Measurements from ENCODE around the gene PHF1. TPM values are rescaled to one million over a fixed set of nuclear protein-coding genes. Genes with fewer than 3 reads are reported as not detected.

PHF1 gene
- total and polyA plus RNA-seq, 4 donors, result 17.2 to 128 (median 85.6) TPM

GRCh38 chr6:33441457-33441856 lies 30.6 kb downstream of the PHF1 start:
- H3K27me3 ChIP-seq (ENCODE audit: control insufficient read depth, insufficient read depth, low read length), result no peaks in the 10 kb centered on the region
- H3K4me1 ChIP-seq (ENCODE audit: control insufficient read depth, insufficient read depth, low read length), result no peaks in the 10 kb centered on the region
- H3K36me3 ChIP-seq (ENCODE audit: control insufficient read depth, insufficient read depth, low read length), result peaks cover 92% of the 10 kb centered on the region
- DNase-seq (ENCODE audit: low read depth in 4 of 6, low spot score in 6 of 6), result no peak
- H3K27ac ChIP-seq (ENCODE audit: low read depth, low read length), result no peak overlapping the region
- WGBS (ENCODE audit: insufficient coverage), result 90% methylated on average over 7 of the region's 9 CpGs
- H3K9me3 ChIP-seq (ENCODE audit: control insufficient read depth, insufficient read depth, low read length), result no peaks in the 10 kb centered on the region
- no peak overlapping the region for H3K4me3 ChIP-seq (ENCODE audit: low read depth, low read length)

DNA sequence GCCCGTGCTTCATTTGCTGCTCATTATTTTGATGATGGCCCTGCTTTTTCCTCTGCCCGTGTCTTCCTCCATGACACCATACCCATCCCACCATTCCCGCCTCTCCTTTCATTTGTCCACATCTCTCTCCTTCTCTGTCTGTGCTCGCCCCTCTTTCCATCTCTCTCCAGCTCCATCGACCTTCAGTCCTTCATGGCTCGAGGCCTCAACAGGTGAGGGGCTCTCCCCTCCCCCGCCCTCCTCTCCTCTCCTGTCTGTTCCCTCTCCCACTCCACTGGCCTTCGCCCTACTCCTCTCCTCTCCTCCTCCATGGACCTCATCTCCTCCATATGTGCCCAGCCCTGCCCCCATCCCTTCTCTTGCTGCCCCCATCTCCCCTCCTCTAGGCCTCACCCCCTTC lies 31.5 kb downstream of the PHF1 start:
- no peaks in the 10 kb centered on the region for H3K9me3 ChIP-seq (ENCODE audit: control insufficient read depth, insufficient read depth, low read length)
- no peaks in the 10 kb centered on the region for H3K27me3 ChIP-seq (ENCODE audit: control insufficient read depth, insufficient read depth, low read length)
- no peak for DNase-seq (ENCODE audit: low read depth in 4 of 6, low spot score in 6 of 6)
- peaks cover 92% of the 10 kb centered on the region for H3K36me3 ChIP-seq (ENCODE audit: control insufficient read depth, insufficient read depth, low read length)
- no peaks in the 10 kb centered on the region for H3K4me1 ChIP-seq (ENCODE audit: control insufficient read depth, insufficient read depth, low read length)
- WGBS (ENCODE audit: insufficient coverage), result 83% methylated on average over 7 of the region's 8 CpGs
- no peak overlapping the region for H3K4me3 ChIP-seq (ENCODE audit: low read depth, low read length)
- H3K27ac ChIP-seq (ENCODE audit: low read depth, low read length), result no peak overlapping the region

GRCh38 chr6:33443025-33443424 lies 32.2 kb downstream of the PHF1 start:
- 94% methylated on average over 16 of the region's 17 CpGs for WGBS (ENCODE audit: insufficient coverage)
- no peaks in the 10 kb centered on the region for H3K4me1 ChIP-seq (ENCODE audit: control insufficient read depth, insufficient read depth, low read length)
- no peaks in the 10 kb centered on the region for H3K27me3 ChIP-seq (ENCODE audit: control insufficient read depth, insufficient read depth, low read length)
- no peak overlapping the region for H3K4me3 ChIP-seq (ENCODE audit: low read depth, low read length)
- no peaks in the 10 kb centered on the region for H3K9me3 ChIP-seq (ENCODE audit: control insufficient read depth, insufficient read depth, low read length)
- no peak for DNase-seq (ENCODE audit: low read depth in 4 of 6, low spot score in 6 of 6)
- H3K36me3 ChIP-seq (ENCODE audit: control insufficient read depth, insufficient read depth, low read length), result peaks cover 92% of the 10 kb centered on the region
- H3K27ac ChIP-seq (ENCODE audit: low read depth, low read length), result no peak overlapping the region

DNA sequence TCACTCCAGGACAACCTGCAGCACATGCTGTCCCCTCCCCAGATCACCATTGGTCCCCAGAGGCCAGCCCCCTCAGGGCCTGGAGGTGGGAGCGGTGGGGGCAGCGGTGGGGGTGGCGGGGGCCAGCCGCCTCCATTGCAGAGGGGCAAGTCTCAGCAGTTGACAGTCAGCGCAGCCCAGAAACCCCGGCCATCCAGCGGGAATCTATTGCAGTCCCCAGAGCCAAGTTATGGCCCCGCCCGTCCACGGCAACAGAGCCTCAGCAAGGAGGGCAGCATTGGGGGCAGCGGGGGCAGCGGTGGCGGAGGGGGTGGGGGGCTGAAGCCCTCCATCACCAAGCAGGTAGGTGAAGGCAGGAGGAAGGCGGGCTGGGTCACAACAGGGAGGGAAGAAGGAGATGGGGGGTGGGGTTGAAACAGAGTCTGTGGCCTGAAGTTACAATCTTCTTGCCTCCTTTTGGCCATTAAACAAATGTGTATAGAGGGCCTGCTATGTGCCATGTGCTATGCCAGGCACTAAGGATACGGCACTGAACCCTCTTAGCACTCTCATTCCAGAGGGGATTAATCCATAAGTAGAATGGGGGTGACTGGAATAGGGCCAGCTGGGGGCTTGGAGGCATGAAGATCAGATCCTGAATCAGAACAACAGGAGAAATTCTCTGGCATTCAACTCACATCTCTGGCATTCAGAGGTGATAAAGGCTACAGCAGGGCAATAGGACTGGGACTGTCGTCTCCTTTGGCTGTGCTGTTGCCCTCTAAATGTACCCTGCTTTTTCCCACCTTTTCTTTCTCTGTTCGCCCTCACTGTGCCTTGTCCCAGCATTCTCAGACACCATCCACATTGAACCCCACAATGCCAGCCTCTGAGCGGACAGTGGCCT lies 33.0 kb downstream of the PHF1 start:
- DNase-seq (ENCODE audit: low read depth in 4 of 6, low spot score in 6 of 6), result no peak
- H3K27ac ChIP-seq (ENCODE audit: low read depth, low read length), result no peak overlapping the region
- H3K9me3 ChIP-seq (ENCODE audit: control insufficient read depth, insufficient read depth, low read length), result no peaks in the 10 kb centered on the region
- H3K27me3 ChIP-seq (ENCODE audit: control insufficient read depth, insufficient read depth, low read length), result no peaks in the 10 kb centered on the region
- H3K36me3 ChIP-seq (ENCODE audit: control insufficient read depth, insufficient read depth, low read length), result peaks cover 92% of the 10 kb centered on the region
- H3K4me1 ChIP-seq (ENCODE audit: control insufficient read depth, insufficient read depth, low read length), result no peaks in the 10 kb centered on the region
- WGBS (ENCODE audit: insufficient coverage), result 88% methylated on average over 13 of the region's 18 CpGs
- H3K4me3 ChIP-seq (ENCODE audit: low read depth, low read length), result no peak overlapping the region

DNA sequence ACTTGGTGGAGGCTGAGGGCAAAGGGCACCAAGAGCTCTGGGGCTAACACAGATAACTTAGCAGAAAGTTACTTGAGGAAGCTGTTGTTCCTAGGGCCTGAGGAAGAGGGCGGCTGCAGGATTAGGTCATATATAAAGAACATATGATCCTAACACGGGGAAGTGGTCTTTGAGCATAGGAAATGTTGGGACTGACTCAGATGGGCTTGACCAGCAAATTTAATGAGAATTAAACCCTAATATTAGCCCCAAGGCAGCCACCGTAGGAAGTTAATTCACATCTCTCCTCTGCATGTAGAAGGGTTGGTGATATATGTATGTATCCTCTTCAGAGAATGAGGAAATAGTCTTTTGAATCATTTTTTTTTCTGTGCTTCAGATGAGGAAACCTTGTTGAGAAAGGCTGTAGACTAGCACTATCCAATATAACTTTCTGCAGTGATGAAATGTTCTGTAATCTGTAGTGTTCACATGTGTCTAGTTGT lies 34.3 kb downstream of the PHF1 start:
- WGBS (ENCODE audit: insufficient coverage), result no CpG with 5 or more reads among the region's 3 CpGs
- DNase-seq (ENCODE audit: low read depth in 4 of 6, low spot score in 6 of 6), result no peak
- Histone ChIP-seq H3K27ac (ENCODE audit: low read depth, low read length) (no peak overlapping the region), H3K4me3 (ENCODE audit: low read depth, low read length) (no peak overlapping the region), H3K9me3 (ENCODE audit: control insufficient read depth, insufficient read depth, low read length) (no peaks in the 10 kb centered on the region), H3K36me3 (ENCODE audit: control insufficient read depth, insufficient read depth, low read length) (peaks cover 90% of the 10 kb centered on the region), H3K27me3 (ENCODE audit: control insufficient read depth, insufficient read depth, low read length) (no peaks in the 10 kb centered on the region), H3K4me1 (ENCODE audit: control insufficient read depth, insufficient read depth, low read length) (no peaks in the 10 kb centered on the region)

DNA sequence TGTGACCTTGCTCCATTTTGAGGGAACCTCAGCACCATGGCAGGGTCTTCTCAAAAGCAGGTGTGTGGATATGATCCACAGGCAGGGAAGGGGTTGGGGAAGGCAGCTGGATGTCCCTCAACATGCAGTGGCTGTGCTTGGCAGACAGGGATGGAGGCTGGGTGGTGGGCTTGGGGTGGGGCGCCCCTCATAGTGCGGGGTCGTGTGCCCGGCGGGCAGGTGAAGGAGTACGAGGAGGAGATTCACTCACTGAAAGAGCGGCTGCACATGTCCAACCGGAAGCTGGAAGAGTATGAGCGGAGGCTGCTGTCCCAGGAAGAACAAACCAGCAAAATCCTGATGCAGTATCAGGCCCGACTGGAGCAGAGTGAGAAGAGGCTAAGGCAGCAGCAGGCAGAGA lies 35.5 kb downstream of the PHF1 start:
- no peak for DNase-seq (ENCODE audit: low read depth in 4 of 6, low spot score in 6 of 6)
- Histone ChIP-seq H3K4me1 (ENCODE audit: control insufficient read depth, insufficient read depth, low read length) (no peaks in the 10 kb centered on the region), H3K27ac (ENCODE audit: low read depth, low read length) (no peak overlapping the region), H3K36me3 (ENCODE audit: control insufficient read depth, insufficient read depth, low read length) (peaks cover 80% of the 10 kb centered on the region), H3K4me3 (ENCODE audit: low read depth, low read length) (no peak overlapping the region), H3K9me3 (ENCODE audit: control insufficient read depth, insufficient read depth, low read length) (no peaks in the 10 kb centered on the region), H3K27me3 (ENCODE audit: control insufficient read depth, insufficient read depth, low read length) (no peaks in the 10 kb centered on the region)
- 94% methylated on average over 10 of the region's 10 CpGs for WGBS (ENCODE audit: insufficient coverage)

DNA sequence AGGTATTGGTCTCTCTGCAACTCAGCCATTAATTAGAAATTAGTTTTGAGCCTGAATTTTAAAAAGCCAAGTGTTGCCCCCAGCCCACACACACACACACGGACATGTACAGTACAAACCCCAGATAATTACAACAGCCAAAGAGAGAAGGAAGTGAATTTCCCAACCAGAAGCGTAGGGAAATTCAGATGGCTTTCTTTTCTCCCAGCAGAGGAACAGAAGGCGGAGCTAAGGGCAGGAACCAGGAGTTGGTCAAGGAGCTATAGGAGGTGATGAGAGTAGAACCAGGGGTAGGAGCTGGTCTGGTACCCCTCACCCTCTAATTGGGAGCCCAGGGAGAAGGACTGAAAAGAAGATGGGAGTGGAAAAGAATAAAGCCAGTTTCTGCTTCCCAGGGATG lies 39.6 kb downstream of the PHF1 start:
- WGBS (ENCODE audit: insufficient coverage), result no CpG with 5 or more reads among the region's 3 CpGs

GRCh38 chr6:33451606-33452005 lies 40.8 kb downstream of the PHF1 start:
- no peaks in the 10 kb centered on the region for H3K9me3 ChIP-seq (ENCODE audit: control insufficient read depth, insufficient read depth, low read length)
- WGBS (ENCODE audit: insufficient coverage), result 86% methylated on average over 6 of the region's 15 CpGs
- H3K27me3 ChIP-seq (ENCODE audit: control insufficient read depth, insufficient read depth, low read length), result no peaks in the 10 kb centered on the region
- H3K36me3 ChIP-seq (ENCODE audit: control insufficient read depth, insufficient read depth, low read length), result peaks cover 61% of the 10 kb centered on the region
- no peak for DNase-seq (ENCODE audit: low read depth in 4 of 6, low spot score in 6 of 6)
- H3K4me1 ChIP-seq (ENCODE audit: control insufficient read depth, insufficient read depth, low read length), result peaks cover 24% of the 10 kb centered on the region
- H3K27ac ChIP-seq (ENCODE audit: low read depth, low read length), result no peak overlapping the region
- no peak overlapping the region for H3K4me3 ChIP-seq (ENCODE audit: low read depth, low read length)

More for the DNA sequence above, 39.6 kb downstream of the PHF1 start:
- no peak for DNase-seq (ENCODE audit: low read depth in 4 of 6, low spot score in 6 of 6)
- no peaks in the 10 kb centered on the region for H3K27me3 ChIP-seq (ENCODE audit: control insufficient read depth, insufficient read depth, low read length)
- no peaks in the 10 kb centered on the region for H3K9me3 ChIP-seq (ENCODE audit: control insufficient read depth, insufficient read depth, low read length)
- no peak overlapping the region for H3K4me3 ChIP-seq (ENCODE audit: low read depth, low read length)
- no peak overlapping the region for H3K27ac ChIP-seq (ENCODE audit: low read depth, low read length)
- H3K36me3 ChIP-seq (ENCODE audit: control insufficient read depth, insufficient read depth, low read length), result peaks cover 61% of the 10 kb centered on the region
- H3K4me1 ChIP-seq (ENCODE audit: control insufficient read depth, insufficient read depth, low read length), result peaks cover 17% of the 10 kb centered on the region

- H3K27ac ChIP-seq (ENCODE audit: low read depth, low read length), result no peak overlapping the region
- H3K9me3 ChIP-seq (ENCODE audit: control insufficient read depth, insufficient read depth, low read length), result no peaks in the 10 kb centered on the region
- WGBS (ENCODE audit: insufficient coverage), result no CpG with 5 or more reads among the region's 4 CpGs
- H3K4me1 ChIP-seq (ENCODE audit: control insufficient read depth, insufficient read depth, low read length), result peaks cover 24% of the 10 kb centered on the region
- H3K27me3 ChIP-seq (ENCODE audit: control insufficient read depth, insufficient read depth, low read length), result no peaks in the 10 kb centered on the region
- no peak overlapping the region for H3K4me3 ChIP-seq (ENCODE audit: low read depth, low read length)
- peaks cover 54% of the 10 kb centered on the region for H3K36me3 ChIP-seq (ENCODE audit: control insufficient read depth, insufficient read depth, low read length)
- DNase-seq (ENCODE audit: low read depth in 4 of 6, low spot score in 6 of 6), result no peak
These were observed 41.7 kb downstream of the PHF1 start for GRCh38 chr6:33452496-33452895.
